MCF 10A (cell line): ENCODE data around the gene ROCK2. TPM values are rescaled to one million over a fixed set of nuclear protein-coding genes. Genes with fewer than 3 reads are reported as not detected.
A peak's percentile ranks its signal among the peaks of the same experiment; 100 is the strongest.

ENCODE experiments used
- BruUV-seq: library from RNA; stranded (reverse); fragments of 400-500 nt; replicated peaks from 2 replicates; lab custom pipeline; 2021; lab: Mats Ljungman, UMichigan
- CTCF ChIA-PET: fragments of 300-600 bp; sonication (Branson Sonifier 250); formaldehyde crosslinking; extraction: SDS; loops from one replicate; lab custom pipeline; 2021; ENCODE audit warnings: antibody characterized with exemption, inconsistent platforms; lab: Yijun Ruan, JAX
- POLR2A ChIA-PET: fragments of 300-600, 350-650 bp; sonication (Branson Sonifier 250); formaldehyde crosslinking; extraction: SDS; loops from one replicate; lab custom pipeline; 2020; ENCODE audit warnings: antibody characterized with exemption, inconsistent platforms; lab: Yijun Ruan, JAX
- DNase-seq: peaks from one replicate; pipeline ENCODE4 v3.0.0-alpha.2; 2018; ENCODE audit not compliant: unreplicated experiment
- H3K27ac Mint-ChIP-seq: one replicate; pipeline ENCODE4 v1.8.0; 2022; ENCODE audit warnings: mild to moderate bottlenecking, low read depth, mixed read lengths; ENCODE audit not compliant: unreplicated experiment
- H3K27me3 Mint-ChIP-seq: one replicate; pipeline ENCODE4 v1.8.0; 2022; ENCODE audit warnings: mixed read lengths; ENCODE audit not compliant: insufficient read depth, unreplicated experiment
- H3K36me3 Mint-ChIP-seq: one replicate; pipeline ENCODE4 v1.8.0; 2022; ENCODE audit warnings: mild to moderate bottlenecking, moderate library complexity, mixed read lengths; ENCODE audit not compliant: insufficient read depth, unreplicated experiment
- H3K4me1 Mint-ChIP-seq: one replicate; pipeline ENCODE4 v1.8.0; 2022; ENCODE audit warnings: mixed read lengths; ENCODE audit not compliant: insufficient read depth, unreplicated experiment
- H3K4me3 Mint-ChIP-seq: one replicate; pipeline ENCODE4 v1.8.0; 2022; ENCODE audit warnings: mild to moderate bottlenecking, moderate library complexity, mixed read lengths; ENCODE audit not compliant: unreplicated experiment
- H3K9me3 Mint-ChIP-seq: one replicate; pipeline ENCODE4 v1.8.0; 2022; ENCODE audit warnings: mixed read lengths; ENCODE audit not compliant: unreplicated experiment
- intact Hi-C: fragments of 100-400 bp; cut with micrococcal nuclease; formaldehyde crosslinking; loops from 2 replicates; pipeline ENCODE4 v1.14.1; 2022
- total RNA-seq: library from RNA; stranded (reverse); gene quantifications from 2 replicates; pipeline ENCODE4 v1.2.3, GENCODE V29; 2022
- TF ChIP-seq, protein P1 (sequence below): fragments of 200-600 bp; IDR thresholded peaks from one replicate; pipeline ENCODE4 v1.8.0; 2022; ENCODE audit warnings: antibody characterized with exemption, mild to moderate bottlenecking; ENCODE audit not compliant: unreplicated experiment

ROCK2 gene
- total RNA-seq, 1 experiment from 2014 or later = 40.7 TPM

DNA sequence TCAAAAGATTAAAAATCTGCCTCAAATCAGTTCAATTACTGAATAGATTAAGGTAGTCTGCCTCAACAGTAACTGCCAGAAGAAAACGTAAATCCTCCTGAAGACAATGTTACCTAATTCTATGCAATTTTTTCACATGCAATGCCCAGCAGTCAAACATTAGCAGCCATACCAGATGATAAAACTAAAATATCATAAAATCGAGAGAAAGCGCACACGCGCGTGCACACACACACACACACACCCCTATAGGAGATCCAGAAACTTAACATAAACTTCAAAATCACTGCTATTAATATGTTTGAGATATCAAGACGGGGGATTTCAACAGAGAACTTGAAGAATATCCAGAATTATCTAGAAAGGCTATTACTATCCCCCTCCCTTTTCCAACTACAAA is 32.9 kb downstream of the ROCK2 start:
- ChIA-PET POLR2A (interaction anchor here (1.0 to 2.5 kb wide), 4 partner anchors 8 to 33 kb away, joined by 3 to 20 read pairs (median 4); partner anchors contain the start of gene ROCK2), CTCF (no interaction called here)
- no TSS peak for BruUV-seq
- DNase-seq = no peak
- no peak overlapping the region for H3K4me3 Mint-ChIP-seq
- intact Hi-C loops = no loop called here
- TF ChIP-seq, protein P1, sequence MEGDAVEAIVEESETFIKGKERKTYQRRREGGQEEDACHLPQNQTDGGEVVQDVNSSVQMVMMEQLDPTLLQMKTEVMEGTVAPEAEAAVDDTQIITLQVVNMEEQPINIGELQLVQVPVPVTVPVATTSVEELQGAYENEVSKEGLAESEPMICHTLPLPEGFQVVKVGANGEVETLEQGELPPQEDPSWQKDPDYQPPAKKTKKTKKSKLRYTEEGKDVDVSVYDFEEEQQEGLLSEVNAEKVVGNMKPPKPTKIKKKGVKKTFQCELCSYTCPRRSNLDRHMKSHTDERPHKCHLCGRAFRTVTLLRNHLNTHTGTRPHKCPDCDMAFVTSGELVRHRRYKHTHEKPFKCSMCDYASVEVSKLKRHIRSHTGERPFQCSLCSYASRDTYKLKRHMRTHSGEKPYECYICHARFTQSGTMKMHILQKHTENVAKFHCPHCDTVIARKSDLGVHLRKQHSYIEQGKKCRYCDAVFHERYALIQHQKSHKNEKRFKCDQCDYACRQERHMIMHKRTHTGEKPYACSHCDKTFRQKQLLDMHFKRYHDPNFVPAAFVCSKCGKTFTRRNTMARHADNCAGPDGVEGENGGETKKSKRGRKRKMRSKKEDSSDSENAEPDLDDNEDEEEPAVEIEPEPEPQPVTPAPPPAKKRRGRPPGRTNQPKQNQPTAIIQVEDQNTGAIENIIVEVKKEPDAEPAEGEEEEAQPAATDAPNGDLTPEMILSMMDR = no peak
- H3K27ac Mint-ChIP-seq = no peak overlapping the region
- H3K27me3 Mint-ChIP-seq = no peaks in the 10 kb centered on the region
- H3K9me3 Mint-ChIP-seq = no peaks in the 10 kb centered on the region
- H3K4me1 Mint-ChIP-seq = peaks cover 12% of the 10 kb centered on the region
- no peaks in the 10 kb centered on the region for H3K36me3 Mint-ChIP-seq

DNA sequence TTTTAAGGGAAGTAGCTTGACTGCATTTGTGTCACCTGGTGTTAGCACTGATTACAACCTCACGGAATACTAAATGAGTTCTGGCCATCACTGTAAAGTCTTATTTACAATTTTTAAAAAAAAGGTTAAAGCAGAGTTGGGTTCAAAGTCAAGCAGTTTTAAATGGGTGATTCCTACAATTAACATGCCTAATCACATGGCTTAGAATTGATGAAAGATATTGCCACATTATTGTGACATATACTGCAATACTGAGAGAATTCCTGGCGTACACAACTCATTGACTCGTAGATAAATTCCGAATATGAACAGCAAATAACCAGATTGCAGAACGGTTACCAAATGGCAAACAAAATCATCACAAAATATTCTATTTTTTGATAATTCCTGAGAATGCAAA is 34.2 kb downstream of the ROCK2 start:
- Mint-ChIP-seq H3K4me1 (peaks cover 24% of the 10 kb centered on the region), H3K4me3 (peak overlapping the region; percentile 38), H3K27ac (peak overlapping the region; percentile 46), H3K36me3 (no peaks in the 10 kb centered on the region), H3K9me3 (no peaks in the 10 kb centered on the region), H3K27me3 (no peaks in the 10 kb centered on the region)
- peak; percentile 47 for DNase-seq
- POLR2A ChIA-PET = interaction anchor here (0.6 to 2.5 kb wide), 5 partner anchors 16 to 323 kb away, joined by 3 to 20 read pairs (median 3); partner anchors contain the start of gene ROCK2
- intact Hi-C loops = no loop called here
- CTCF ChIA-PET = interaction anchor here (0.6 to 1.1 kb wide), 3 partner anchors 12 to 163 kb away, joined by 3 to 4 read pairs (median 3); no protein-coding TSS in a partner anchor
- TF ChIP-seq, protein P1 = no peak
- no TSS peak for BruUV-seq

DNA sequence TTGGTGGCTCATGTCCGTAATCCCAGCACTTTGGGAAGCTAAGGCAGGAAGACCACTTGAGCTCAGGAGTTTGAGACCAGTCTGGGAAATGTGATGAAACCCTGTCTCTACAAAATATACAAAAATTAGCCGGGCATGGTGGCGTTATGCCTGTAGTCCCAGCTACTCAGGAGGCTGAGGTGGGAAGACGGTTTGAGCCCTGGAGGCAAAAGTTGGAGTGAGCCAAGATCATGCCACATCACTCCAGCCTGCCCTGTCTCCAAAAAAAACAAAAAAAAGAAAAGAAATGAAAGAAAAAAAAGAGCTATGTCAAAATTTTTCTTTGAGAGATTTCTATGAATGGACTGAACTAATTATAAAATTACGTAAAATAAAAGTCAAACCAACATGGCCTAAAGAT is 34.7 kb downstream of the ROCK2 start:
- Mint-ChIP-seq H3K4me1 (peaks cover 24% of the 10 kb centered on the region), H3K27me3 (no peaks in the 10 kb centered on the region), H3K27ac (peak overlapping the region; percentile 46), H3K36me3 (no peaks in the 10 kb centered on the region), H3K4me3 (peak overlapping the region; percentile 38), H3K9me3 (no peaks in the 10 kb centered on the region)
- TF ChIP-seq, protein P1 = no peak
- intact Hi-C loops = no loop called here
- ChIA-PET CTCF (interaction anchor here (1.1 kb wide), 1 partner anchor 12 kb away, joined by 3 read pairs; no protein-coding TSS in a partner anchor), POLR2A (interaction anchor here (0.6 to 2.5 kb wide), 4 partner anchors 16 to 323 kb away, joined by 3 to 20 read pairs (median 4); partner anchors contain the start of gene ROCK2)
- BruUV-seq = TSS peak; percentile 22
- DNase-seq = peak; percentile 78

DNA sequence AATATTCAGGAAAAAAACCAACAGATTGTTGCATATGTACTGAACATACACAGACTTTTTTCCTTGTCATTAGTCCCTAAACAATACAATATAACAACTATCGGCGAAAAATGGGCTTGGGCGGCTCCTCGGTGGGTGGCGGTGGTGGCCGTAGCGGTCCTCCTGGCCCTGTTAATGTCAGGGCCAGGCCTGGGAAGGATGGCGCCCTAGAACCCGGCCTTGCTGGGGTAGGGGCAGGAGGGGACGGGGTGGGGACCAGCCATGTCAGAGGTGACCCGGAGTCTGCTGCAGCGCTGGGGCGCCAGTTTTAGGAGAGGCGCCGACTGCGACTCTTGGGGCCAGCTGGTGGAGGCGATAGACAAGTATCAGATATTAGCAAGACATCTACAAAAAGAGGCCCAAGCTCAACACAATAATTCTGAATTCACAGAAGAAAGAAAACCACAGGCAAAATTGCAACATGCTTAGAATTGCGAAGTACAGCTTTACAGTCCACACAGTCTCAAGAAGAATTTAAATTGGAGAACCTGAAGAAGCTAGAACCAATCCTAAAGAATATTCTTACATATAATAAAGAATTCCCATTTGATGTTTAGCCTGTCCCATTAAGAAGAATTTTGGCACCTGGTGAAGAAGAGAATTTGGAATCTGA is 36.5 kb downstream of the ROCK2 start:
- Mint-ChIP-seq H3K27ac (no peak overlapping the region), H3K36me3 (no peaks in the 10 kb centered on the region)
- BruUV-seq = no TSS peak

More for the DNA sequence above, 36.5 kb downstream of the ROCK2 start:
- intact Hi-C loops = no loop called here
- CTCF ChIA-PET = interaction anchor here (0.8 kb wide), 1 partner anchor 476 kb away, joined by 4 read pairs; no protein-coding TSS in a partner anchor
- no peak for DNase-seq
- TF ChIP-seq, protein P1 = no peak
- POLR2A ChIA-PET = no interaction called here
- Mint-ChIP-seq H3K27me3 (no peaks in the 10 kb centered on the region), H3K4me3 (no peak overlapping the region), H3K4me1 (peaks cover 24% of the 10 kb centered on the region), H3K9me3 (no peaks in the 10 kb centered on the region)
